Measurements from ENCODE around the gene JARID2.

The JARID2 gene

GRCh38 chr6:15555101-15556038 lies 309.5 kb downstream of the JARID2 start:
- no peak for DNase-seq

GRCh38 chr6:15556711-15557110 lies 310.8 kb downstream of the JARID2 start:
- DNase-seq = no peak

- DNase-seq = no peak
These were observed 311.3 kb downstream of the JARID2 start for GRCh38 chr6:15557174-15557573.

- DNase-seq = no peak
These were observed 314.8 kb downstream of the JARID2 start for GRCh38 chr6:15560713-15561112.

- DNase-seq = no peak
These were observed 315.8 kb downstream of the JARID2 start for GRCh38 chr6:15561447-15562199.

- DNase-seq = no peak
These were observed 317.1 kb downstream of the JARID2 start for GRCh38 chr6:15562977-15563376.

- no peak for DNase-seq
These were observed 323.4 kb downstream of the JARID2 start for GRCh38 chr6:15569035-15569995.

GRCh38 chr6:15570171-15570570 lies 324.3 kb downstream of the JARID2 start:
- no peak for DNase-seq

Data from activated CD4-positive, alpha-beta T cell treated with anti-CD3 and anti-CD28 coated beads, Interleukin-2, amount 50 U/mL, for 4 hours (primary cell).